Measurements from ENCODE around the gene SSH2.
"Not testable (repeated sequence)": the region's sequence is repeated elsewhere in the genome, so short reads cannot be mapped to it uniquely, and the experiment has no call there.

SSH2 gene

DNA sequence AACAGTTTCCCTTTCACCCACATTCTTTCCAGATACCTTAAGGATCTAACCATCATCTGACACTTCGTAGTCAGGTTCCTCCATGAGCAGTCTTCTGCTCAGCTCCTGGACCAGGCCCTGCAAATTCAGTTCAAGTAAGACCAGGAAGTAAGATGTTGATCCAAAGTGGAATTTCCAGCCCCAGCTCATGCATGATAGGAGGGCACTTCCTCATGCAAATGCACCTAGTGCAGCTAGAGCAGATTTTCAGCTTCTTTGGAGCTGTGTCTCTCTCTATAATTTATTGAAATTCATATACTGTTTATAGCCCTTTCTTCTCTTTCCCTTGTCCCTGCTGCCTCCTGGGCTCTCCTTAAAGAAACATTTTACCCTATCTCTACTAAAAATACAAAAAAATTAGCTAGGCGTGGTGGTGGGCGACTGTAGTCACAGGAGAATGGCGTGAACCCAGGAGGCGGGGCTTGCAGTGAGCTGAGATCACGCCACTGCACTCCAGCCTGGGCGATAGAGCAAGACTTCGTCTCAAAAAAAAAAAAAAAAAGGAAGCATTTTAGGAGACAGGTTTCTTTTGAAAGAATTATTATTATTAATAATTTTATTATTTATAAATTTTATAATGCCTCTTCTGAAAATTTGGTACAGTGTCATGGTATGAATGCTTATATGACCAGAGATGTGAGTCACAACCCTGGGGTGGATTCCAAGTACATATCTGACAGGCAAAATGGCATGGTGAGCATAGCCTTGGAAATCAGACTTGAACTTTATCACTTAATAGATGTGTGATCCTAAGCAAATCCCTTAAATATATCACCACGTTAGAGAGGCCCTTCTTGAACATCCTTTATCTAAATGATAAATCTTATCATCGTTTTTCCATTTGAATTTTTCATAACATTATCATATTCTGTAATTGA, 94.3 kb downstream of the SSH2 start:
- DNase-seq: no peak

DNA sequence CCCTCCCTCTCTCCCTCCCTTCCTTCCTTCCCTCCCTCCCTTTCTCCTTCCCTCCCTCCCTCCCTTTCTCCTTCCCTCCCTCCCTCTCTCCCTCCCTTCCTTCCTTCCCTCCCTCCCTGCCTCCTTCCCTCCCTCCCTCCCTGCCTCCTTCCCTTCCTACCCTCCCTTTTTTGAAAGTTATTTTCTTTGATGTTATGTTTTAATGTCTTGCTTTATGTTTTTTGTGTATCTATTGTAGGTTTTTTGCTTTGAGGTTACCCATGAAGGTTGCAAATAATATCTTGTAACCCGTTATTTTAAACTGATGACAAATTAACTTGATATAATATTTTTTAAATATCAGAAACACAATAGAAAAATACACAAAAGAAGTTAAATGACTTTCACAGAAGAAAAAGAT, 96.2 kb downstream of the SSH2 start:
- DNase-seq: no peak

- DNase-seq: peak; percentile 50
Observed at GRCh38 chr17:29828676-29829284, 101.2 kb downstream of the SSH2 start.

DNA sequence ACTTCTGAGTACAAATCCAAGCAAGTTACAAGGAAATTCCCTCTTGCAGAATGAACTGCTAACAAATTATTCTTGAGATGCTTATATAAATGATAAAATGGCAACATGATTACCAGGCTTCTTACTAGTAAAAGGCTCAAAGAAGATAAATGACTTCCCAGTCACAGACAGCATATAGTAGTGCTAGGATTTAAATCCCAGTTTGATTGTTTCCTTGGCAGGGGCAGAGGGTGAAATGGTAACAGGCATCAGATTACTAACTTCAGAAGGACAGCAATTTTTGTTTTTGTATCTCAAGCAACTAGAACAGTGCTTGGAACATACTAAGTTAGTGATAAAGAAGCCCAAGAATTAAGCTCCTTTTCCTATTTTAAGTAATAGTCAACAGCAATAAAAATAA, 102.8 kb downstream of the SSH2 start:
- no peak for DNase-seq

- peak; percentile 40 for DNase-seq
Observed at GRCh38 chr17:29826114-29826692, 103.8 kb downstream of the SSH2 start.

GRCh38 chr17:29825604-29826003, 104.4 kb downstream of the SSH2 start:
- peak; percentile 69 for DNase-seq

GRCh38 chr17:29821897-29822296, 108.1 kb downstream of the SSH2 start:
- no peak for DNase-seq

GRCh38 chr17:29820425-29820824, 109.6 kb downstream of the SSH2 start:
- no peak for DNase-seq

DNA sequence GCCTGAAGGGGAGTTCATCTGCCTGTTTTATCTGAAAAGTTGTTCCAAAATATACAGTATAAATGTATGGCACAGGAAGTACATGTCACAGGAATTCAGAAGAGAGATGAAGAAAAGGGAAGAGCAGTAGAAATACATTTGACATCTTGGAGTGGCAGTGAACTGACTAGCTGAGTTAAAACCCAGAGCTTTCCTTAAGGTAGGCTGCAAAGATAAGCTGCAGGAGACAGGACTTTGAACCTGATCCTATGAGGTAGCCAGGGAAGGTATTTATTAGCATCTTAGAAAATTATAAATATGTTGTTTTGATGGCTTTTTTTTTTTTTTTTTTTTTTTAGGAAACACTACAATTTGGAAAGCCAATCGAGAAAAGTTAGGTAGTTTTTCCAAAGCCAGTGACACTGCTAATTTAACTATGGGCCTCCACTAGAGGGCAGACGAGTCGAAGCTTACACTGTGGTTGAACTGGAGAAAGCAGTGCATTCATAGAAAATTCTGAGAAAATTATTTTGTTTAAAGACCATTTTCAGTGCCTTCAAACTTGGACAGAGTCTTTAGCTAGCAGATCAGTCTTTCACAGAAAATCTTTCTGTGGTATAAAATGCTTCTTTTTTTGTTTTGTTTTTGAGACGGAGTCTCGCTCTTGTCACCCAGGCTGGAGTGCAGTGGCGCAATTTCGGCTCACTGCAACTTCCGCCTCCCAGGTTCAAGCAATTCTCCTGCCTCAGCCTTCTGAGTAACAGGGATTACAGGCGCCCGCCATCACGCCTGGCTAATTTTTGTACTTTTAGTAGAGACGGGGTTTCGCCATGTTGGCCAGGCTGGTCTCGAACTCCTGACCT, 122.3 kb downstream of the SSH2 start:
- peak; percentile 53 for DNase-seq

DNA sequence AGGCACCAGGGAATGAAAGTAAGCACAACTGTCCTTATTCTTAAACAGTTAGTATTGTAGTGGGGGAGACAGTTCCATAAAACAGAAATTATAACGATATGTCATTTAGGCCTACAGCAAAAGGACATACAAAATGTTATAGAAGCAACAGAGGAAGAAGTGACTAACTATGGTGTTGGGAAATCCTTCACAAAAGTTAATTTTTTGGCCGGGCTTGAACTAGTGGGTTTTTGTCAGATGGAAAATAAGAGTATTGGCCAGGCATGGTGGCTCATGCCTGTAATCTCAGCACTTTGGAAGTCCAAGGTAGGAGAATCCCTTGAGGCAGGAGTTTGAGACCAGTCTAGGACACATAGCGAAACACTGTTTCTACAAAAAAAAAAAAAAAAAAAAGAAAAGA, 127.8 kb downstream of the SSH2 start:
- DNase-seq: no peak

DNA sequence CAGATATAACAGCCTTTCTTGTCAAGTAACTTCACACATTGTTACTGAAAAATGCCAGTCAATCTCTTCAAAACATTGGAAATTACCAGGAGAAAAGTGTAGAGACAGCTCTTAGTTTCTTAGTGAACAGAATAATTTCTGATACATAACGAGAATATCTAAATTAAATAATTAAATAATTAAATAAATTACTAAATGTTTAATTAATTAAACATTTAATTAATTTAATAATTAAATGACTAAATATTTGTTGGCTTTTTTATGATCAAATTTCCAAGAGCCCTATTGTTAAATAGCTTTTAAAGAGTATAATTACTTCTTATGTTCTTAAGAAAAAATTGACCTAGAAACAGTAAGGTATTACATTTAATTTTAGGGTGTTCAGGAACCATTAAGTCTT, 129.6 kb downstream of the SSH2 start:
- DNase-seq: no peak

DNA sequence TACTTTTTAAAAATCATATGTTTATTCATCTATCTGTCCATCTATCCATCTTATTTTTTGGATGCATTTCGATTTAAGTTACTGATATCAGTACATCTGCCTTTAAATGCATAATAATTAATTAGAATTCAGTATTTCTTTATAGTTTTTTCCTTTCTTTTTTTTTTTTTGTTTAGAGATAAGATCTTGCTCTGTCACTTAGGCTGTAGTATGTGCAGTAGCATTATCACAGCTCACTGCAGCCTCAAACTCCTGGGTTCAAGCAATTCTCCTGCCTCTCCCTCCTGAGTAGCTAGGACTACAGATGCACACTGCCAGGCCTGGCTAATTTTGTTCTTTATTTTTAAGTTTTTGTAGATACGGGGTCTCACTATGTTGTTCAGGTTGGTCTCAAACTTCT, 133.4 kb downstream of the SSH2 start:
- DNase-seq: no peak

DNA sequence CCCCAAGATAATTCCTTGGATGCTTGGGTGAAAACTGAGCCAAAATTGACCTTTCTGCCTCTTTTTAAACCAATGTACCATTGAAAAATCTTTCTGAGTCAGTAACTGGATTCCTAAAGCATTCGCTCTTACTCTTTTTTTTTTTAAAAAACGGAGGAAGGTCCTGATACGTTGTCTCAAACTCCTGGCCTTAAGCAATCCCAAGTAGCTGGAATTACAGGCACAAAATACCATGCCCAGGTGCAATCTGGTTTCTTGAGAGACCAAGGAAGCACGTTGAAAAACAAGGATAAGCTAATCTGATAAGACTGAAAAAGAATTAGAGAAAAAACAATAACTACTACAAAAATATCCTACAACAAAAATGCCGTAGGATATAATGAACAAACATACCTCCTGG, 136.5 kb downstream of the SSH2 start:
- DNase-seq: no peak

- no peak for DNase-seq
Observed at GRCh38 chr17:29791336-29792080, 138.5 kb downstream of the SSH2 start.

DNA sequence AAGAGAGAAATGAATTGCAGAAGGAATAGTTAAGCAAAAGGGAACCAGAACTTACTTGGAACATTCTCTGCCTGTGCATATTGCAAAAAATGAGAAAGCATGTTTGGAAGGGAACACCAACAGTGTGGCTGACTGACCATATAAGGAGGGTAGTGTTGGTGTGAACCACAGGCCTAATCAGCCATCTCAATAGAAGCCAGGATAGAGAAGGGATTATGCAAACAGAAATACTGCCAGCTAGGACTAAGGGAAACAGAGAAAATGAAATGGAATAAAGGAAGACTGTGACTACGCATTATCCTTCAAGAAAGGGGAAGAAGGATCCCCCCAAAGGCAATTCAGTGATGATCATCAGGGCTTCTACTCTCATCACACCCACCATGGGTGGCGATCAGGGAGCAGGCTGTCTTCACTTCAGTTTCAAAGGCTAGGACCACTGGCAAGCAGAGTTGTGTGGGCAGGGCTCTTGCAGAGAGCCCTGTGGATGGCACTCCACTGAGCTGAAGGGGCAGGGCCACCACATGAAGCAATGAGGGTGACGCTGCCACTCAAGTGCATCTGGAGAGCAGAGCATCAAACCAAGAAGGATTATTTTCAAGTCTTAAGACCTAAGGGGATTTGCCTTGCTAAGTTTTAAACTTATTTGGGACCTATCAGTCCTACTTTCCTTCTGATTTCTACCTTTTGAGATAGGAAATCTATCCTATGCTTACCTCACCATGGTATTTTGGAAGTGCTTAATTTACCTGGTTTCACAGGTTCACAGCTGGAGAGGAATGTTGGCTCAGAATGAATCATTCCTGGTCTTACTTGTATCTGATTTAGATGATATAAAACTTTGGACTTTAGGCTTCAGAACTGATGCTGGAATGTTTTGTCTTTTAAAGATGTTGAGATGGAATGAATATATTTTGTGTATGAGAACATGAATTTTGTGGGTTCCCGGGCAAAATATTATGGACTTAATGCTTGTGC, 140.5 kb downstream of the SSH2 start:
- no peak for DNase-seq

DNA sequence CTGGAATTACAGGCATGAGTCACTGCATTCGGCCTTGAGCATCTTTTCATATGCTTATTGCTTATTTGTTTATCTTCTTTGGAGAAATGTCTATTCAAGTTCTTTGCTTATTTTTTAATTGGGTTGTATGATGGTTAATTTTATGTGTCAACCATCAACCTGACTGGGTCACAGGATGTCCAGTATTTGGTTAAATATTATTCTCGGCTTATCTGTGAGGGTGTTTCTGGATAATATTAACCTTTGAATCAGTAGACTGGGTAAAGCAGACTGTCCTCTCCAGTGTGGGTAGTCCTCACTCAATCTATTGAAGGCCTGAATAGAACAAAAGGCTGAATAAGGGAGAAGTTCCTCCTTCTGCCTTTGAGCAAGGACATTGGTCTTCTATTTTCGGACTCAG, 142.0 kb downstream of the SSH2 start:
- no peak for DNase-seq

DNA sequence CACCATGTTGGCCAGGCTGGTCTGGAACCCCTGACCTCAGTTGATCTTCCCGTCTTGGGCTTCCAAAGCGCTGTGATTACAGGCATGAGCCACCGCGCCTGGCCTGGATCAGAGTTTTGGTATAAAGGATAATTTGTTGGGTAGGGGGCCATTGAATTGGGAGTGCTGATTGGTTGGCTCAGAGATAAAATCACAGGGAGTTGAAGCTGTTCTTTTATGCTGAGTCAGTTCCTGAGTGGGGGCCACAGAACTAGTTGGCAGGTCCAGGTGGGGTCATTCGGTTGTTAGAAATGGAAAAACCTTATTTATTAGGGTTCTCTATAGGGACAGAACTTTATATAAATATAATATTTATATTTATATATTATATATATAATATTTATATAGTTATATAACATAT, 147.1 kb downstream of the SSH2 start:
- no peak for DNase-seq

DNA sequence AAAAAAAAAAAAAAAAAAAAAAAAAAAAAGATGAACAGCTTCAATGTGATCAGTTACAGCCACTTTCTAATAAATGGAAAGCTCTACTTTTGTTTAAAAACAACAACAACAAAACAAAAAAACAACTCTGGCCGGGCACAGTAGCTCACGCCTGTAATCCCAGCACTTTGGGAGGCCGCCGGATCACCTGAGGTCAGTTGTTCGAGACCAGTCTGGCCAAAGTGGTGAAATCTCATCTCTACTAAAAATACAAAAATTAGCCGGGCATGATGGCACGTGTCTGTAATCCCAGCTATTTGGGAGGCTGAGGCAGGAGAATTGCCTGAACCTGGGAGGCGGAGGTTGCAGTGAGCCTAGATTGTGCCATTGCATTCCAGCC, 150.2 kb downstream of the SSH2 start:
- DNase-seq: not testable (repeated sequence)

DNA sequence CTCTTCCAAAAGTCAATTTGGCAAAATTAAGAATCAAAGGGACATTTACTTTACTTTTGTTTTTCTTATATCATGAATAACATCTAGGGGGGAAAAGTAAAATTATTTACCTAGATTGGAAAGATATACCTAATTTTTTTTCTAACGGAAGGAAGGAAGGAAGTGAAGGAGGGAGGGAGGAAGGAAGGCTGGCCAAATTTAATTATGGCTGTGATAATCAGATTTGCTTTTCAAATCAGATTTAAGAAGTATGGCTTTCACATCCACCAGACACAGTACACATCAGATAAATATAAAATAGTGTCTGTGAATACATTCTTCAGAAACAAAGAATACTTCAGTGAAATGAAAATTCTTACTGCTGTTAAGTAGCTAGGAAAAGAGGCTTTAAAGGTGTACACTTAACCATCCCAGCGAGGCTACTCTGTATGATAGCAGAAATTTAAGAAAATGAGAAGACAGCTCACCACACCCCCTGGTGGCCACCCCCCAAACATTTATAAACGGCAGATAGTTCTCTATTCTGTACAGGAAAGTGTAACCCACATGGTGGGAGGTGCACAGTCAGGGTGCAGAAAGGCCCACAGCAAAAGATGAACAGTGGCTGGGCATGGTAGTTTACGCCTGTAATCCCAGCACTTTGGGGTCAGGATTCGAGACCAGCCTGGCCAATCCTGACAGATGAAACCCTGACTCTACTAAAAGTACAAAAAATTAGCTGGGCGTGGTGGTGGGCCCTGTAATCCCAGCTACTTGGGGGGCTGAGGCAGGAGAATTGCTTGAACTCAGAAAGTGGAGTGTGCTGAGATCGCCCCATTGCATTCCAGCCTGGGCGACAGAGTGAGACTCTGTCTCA, 150.8 kb downstream of the SSH2 start:
- no peak for DNase-seq

DNA sequence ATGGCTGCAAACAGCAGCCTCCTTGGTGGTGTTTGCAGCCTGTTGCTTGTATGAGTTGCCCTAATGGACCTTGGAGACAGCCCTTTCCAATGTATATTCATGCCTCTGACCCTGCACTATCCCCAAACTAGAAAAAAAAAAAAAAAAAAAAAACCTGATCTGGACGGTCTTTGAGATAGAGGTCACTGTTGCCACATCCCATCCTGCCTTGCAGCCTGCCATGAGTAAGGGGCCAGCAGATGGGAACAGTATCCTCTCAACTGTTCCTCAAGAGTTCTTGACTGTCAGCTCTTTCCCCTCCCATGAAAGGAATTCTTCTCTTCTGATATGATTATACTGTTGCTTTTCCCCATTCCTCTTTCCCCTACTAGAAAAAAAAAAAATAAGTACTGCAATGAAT, 152.4 kb downstream of the SSH2 start:
- DNase-seq: no peak

Measured in NCI-H774 (cell line).